SK-N-SH (cell line): ENCODE measurements around the gene CAMK2D.

Experiments
- EZH2phosphoT487 ChIP-seq: fragments of 200-600 bp; sonication (generic); IDR thresholded peaks from 2 replicates; pipeline ENCODE4 v1.6.1; 2017; ENCODE audit warnings: low read depth, mixed run types, mild to moderate bottlenecking, antibody characterized with exemption, moderate library complexity, borderline replicate concordance
- GATA2 ChIP-seq: sonication (generic); formaldehyde crosslinking; IDR thresholded peaks from 2 replicates; pipeline ENCODE4 v1.5.0; 2020; ENCODE audit warnings: mild to moderate bottlenecking, missing genetic modification reagents
- MXI1 ChIP-seq: IDR thresholded peaks from 2 replicates; pipeline ENCODE4 v1.6.1; 2012; ENCODE audit warnings: mild to moderate bottlenecking, low read depth, low read length, improper control_type of control experiment
- POLR2AphosphoS5 ChIP-seq: IDR thresholded peaks from 2 replicates; pipeline ENCODE4 v1.6.1; 2012; ENCODE audit warnings: low read depth, low read length
- SIN3A ChIP-seq: IDR thresholded peaks from 2 replicates; pipeline ENCODE4 v1.6.1; 2012; ENCODE audit warnings: low read depth, mild to moderate bottlenecking, low read length, moderate library complexity, borderline replicate concordance
- TF ChIP-seq, protein P1 (sequence below): fragments of 200-600 bp; sonication (generic); IDR thresholded peaks from 2 replicates; pipeline ENCODE4 v1.6.1; 2017; ENCODE audit warnings: antibody characterized with exemption, mild to moderate bottlenecking, moderate library complexity

DNA sequence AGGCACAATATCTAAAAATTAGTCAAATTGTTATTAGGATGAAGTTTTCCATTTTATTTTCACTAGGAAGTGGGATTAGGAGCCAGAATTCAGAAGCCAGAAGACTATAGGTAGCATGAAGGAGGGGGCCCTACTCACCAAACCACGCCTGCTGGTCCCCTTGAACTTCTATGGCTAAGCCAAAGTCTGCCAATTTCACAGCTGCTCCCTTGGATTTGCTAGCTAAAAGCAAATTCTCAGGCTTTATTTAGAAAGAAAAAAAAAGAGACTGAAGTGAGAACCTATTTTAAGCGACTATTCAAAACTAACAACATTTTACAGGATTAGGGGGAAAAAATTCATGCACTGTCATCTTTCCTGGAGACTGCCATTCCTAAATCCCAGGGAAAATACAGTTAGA, 224.3 kb downstream of the CAMK2D start:
- TF ChIP-seq, protein P1, sequence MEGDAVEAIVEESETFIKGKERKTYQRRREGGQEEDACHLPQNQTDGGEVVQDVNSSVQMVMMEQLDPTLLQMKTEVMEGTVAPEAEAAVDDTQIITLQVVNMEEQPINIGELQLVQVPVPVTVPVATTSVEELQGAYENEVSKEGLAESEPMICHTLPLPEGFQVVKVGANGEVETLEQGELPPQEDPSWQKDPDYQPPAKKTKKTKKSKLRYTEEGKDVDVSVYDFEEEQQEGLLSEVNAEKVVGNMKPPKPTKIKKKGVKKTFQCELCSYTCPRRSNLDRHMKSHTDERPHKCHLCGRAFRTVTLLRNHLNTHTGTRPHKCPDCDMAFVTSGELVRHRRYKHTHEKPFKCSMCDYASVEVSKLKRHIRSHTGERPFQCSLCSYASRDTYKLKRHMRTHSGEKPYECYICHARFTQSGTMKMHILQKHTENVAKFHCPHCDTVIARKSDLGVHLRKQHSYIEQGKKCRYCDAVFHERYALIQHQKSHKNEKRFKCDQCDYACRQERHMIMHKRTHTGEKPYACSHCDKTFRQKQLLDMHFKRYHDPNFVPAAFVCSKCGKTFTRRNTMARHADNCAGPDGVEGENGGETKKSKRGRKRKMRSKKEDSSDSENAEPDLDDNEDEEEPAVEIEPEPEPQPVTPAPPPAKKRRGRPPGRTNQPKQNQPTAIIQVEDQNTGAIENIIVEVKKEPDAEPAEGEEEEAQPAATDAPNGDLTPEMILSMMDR = no peak
- TF ChIP-seq EZH2phosphoT487 (no peak), MXI1 (no peak), POLR2AphosphoS5 (no peak), GATA2 (CRISPR knock-in tag) (no peak), SIN3A (no peak)
